HUES6 (cell line): ENCODE data around the gene CCBE1.

Experiments used
- H3K27ac ChIP-seq: 2 replicates; pipeline ENCODE4 v1.7.0; 2013; ENCODE audit warnings: low read depth, mild to moderate bottlenecking, low read length, inconsistent platforms
- H3K27me3 ChIP-seq: 2 replicates; pipeline ENCODE4 v1.6.1; 2013; ENCODE audit warnings: low read length; ENCODE audit not compliant: control insufficient read depth, insufficient read depth
- H3K36me3 ChIP-seq: 2 replicates; pipeline ENCODE4 v1.6.1; 2013; ENCODE audit warnings: low read length; ENCODE audit not compliant: control insufficient read depth, insufficient read depth
- H3K4me1 ChIP-seq: 2 replicates; pipeline ENCODE4 v1.6.1; 2013; ENCODE audit warnings: low read length; ENCODE audit not compliant: control insufficient read depth, insufficient read depth
- H3K4me3 ChIP-seq: 2 replicates; pipeline ENCODE4 v1.5.1; 2013; ENCODE audit warnings: low read depth, low read length
- H3K9ac ChIP-seq: one replicate; pipeline ENCODE4 v1.6.1; 2013; ENCODE audit warnings: mild to moderate bottlenecking, low read length
- H3K9me3 ChIP-seq: 2 replicates; pipeline ENCODE4 v1.6.1; 2013; ENCODE audit warnings: low read depth, low read length; ENCODE audit not compliant: control insufficient read depth, insufficient read depth

The CCBE1 gene

GRCh38 chr18:59388817-59389216 lies 308.4 kb downstream of the CCBE1 start:
- Histone ChIP-seq H3K9me3 (no peaks in the 10 kb centered on the region), H3K27me3 (peaks cover 98% of the 10 kb centered on the region), H3K9ac (no peak overlapping the region), H3K4me1 (peaks cover 20% of the 10 kb centered on the region), H3K27ac (no peak overlapping the region), H3K4me3 (no peak overlapping the region), H3K36me3 (no peaks in the 10 kb centered on the region)

GRCh38 chr18:59387687-59388565 lies 309.3 kb downstream of the CCBE1 start:
- Histone ChIP-seq H3K27ac (no peak overlapping the region), H3K9me3 (no peaks in the 10 kb centered on the region), H3K36me3 (no peaks in the 10 kb centered on the region), H3K4me1 (peaks cover 20% of the 10 kb centered on the region), H3K27me3 (peaks cover 98% of the 10 kb centered on the region), H3K4me3 (no peak overlapping the region), H3K9ac (no peak overlapping the region)

GRCh38 chr18:59386909-59387686 lies 310.1 kb downstream of the CCBE1 start:
- no peak overlapping the region for H3K4me3 ChIP-seq
- no peak overlapping the region for H3K27ac ChIP-seq
- H3K36me3 ChIP-seq = no peaks in the 10 kb centered on the region
- no peaks in the 10 kb centered on the region for H3K9me3 ChIP-seq
- H3K9ac ChIP-seq = no peak overlapping the region
- peaks cover 20% of the 10 kb centered on the region for H3K4me1 ChIP-seq
- H3K27me3 ChIP-seq = peaks cover 98% of the 10 kb centered on the region

- Histone ChIP-seq H3K9me3 (no peaks in the 10 kb centered on the region), H3K4me1 (peaks cover 20% of the 10 kb centered on the region), H3K27me3 (peaks cover 98% of the 10 kb centered on the region), H3K9ac (no peak overlapping the region), H3K27ac (no peak overlapping the region), H3K36me3 (no peaks in the 10 kb centered on the region), H3K4me3 (no peak overlapping the region)
Observed at GRCh38 chr18:59385191-59385590, 312.0 kb downstream of the CCBE1 start.

- Histone ChIP-seq H3K27me3 (peaks cover 99% of the 10 kb centered on the region), H3K9ac (no peak overlapping the region), H3K9me3 (no peaks in the 10 kb centered on the region), H3K36me3 (no peaks in the 10 kb centered on the region), H3K27ac (no peak overlapping the region), H3K4me3 (no peak overlapping the region), H3K4me1 (peaks cover 20% of the 10 kb centered on the region)
Observed at GRCh38 chr18:59383851-59384250, 313.4 kb downstream of the CCBE1 start.

GRCh38 chr18:59382383-59382782 lies 314.8 kb downstream of the CCBE1 start:
- Histone ChIP-seq H3K4me3 (no peak overlapping the region), H3K36me3 (no peaks in the 10 kb centered on the region), H3K27me3 (peaks cover 99% of the 10 kb centered on the region), H3K4me1 (peaks cover 9% of the 10 kb centered on the region), H3K9ac (no peak overlapping the region), H3K27ac (no peak overlapping the region), H3K9me3 (no peaks in the 10 kb centered on the region)

GRCh38 chr18:59381949-59382348 lies 315.3 kb downstream of the CCBE1 start:
- Histone ChIP-seq H3K27me3 (peaks cover 99% of the 10 kb centered on the region), H3K4me3 (no peak overlapping the region), H3K27ac (no peak overlapping the region), H3K36me3 (no peaks in the 10 kb centered on the region), H3K9ac (no peak overlapping the region), H3K4me1 (peaks cover 5% of the 10 kb centered on the region; the same call in 1 of the 2 replicates), H3K9me3 (no peaks in the 10 kb centered on the region)
